HG02840 (cell line): Measurements from ENCODE around the gene NR1H3.
"Not testable (repeated sequence)": the region's sequence is repeated elsewhere in the genome, so short reads cannot be mapped to it uniquely, and the experiment has no call there.

Experiments used
- ATAC-seq: cut with Tn5 transposase; IDR thresholded peaks from one replicate; pipeline ENCODE4 v1.9.1; 2021; ENCODE audit warnings: mild to moderate bottlenecking, moderate library complexity, moderate number of reproducible peaks; ENCODE audit not compliant: unreplicated experiment, low FRiP score

Gene NR1H3

GRCh38 chr11:47299078-47299477 is 41.3 kb downstream of the NR1H3 start:
- no peak for ATAC-seq

- ATAC-seq: no peak
Observed at GRCh38 chr11:47302853-47303252, 45.1 kb downstream of the NR1H3 start.

GRCh38 chr11:47305734-47306483 is 48.1 kb downstream of the NR1H3 start:
- no peak for ATAC-seq

DNA sequence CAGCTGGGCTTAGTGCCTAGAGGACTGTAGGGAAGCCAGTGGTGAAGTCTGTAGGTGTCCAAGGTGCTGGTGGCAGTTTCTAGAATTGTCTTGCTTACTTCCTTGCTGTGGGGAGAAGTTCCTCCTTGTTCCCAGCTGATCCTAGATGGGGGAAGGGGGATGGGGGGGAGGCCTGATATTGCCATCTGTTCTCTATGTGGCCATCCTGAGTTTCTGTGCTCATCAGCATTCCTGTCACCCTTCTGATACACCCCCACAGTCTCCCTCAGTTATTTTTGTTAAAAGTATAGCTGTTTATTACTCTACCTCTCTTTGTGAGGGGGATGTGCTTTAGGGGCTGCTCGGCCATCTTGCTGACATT is 48.7 kb downstream of the NR1H3 start:
- no peak for ATAC-seq

- ATAC-seq: no peak
Observed at GRCh38 chr11:47308050-47308823, 50.4 kb downstream of the NR1H3 start.

DNA sequence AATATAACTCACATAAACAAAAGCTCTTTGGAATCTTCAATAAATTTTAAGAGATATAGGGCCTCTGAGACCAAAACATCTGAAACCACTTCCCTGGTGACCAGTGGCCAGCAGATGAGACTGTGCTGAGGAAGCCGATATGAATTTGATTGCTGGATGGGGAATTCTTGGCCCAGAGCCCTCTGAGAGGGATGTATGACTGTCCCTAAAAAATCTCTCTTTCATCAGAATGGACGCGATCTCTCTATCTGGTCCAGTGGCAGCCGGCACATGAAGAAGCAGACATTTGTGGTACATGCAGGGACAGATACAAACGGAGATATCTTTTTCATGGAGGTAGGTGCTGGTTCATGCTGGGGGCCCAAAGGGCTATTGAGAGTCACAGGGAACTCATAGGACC is 57.2 kb downstream of the NR1H3 start:
- ATAC-seq: no peak

DNA sequence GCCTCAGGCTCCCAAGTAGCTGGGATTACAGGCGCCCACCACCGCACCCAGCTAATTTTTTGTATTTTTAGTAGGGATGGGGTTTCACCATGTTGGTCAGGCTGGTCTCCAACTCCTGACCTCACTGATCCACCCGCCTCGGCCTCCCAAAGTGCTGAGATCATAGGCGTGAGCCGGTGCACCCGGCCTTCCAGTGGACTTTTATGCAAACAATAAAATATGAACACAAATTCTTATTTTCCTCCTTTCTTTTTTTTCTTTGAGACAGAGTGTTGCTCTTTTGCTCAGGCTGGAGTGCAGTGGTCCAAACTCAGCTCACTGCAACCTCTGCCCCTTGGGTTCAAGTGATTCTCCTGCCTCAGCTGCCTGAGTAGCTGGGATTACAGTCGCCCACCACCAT is 58.7 kb downstream of the NR1H3 start:
- ATAC-seq: not testable (repeated sequence)

DNA sequence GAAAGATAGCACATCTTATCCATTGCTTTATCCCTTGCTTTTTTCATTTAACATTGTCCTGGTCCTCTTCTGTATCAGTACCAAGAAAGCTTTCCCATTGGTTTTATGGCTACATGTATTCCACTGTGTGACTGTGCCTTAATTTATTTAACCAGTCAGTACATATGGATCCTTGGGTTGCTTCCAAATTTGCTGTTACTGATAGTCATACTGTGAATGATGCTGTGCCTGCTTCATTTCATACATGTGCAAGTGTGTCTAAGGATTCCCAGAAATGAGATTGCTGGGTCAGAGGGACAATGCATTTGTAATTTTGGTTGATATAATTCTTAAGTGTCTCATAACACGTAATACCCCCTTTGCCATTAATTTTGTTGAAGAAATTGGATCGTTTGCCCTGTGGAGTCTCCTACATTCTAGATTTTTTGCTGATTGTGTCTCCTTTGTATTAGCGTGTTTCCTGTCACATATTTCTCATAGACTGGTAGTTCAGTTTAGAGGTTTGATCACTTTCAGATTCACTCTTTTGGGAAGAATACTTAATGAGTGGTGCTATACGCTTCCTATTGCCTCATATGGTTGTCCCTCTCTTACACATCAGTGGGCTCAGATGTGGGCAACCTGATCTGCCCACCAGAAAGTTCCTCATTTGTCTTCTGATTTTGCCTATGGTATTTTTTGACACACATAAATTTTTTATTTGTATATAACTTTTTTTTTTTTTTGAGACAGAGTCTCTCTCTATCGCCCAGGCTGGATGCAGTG is 59.5 kb downstream of the NR1H3 start:
- ATAC-seq: no peak

- no peak for ATAC-seq
Observed at GRCh38 chr11:47318166-47318565, 60.4 kb downstream of the NR1H3 start.
